Activated CD4-positive, alpha-beta T cell treated with anti-CD3 and anti-CD28 coated beads, Interleukin-2, amount 50 U/mL, for 24 hours (primary cell): ENCODE measurements around the gene RAC3.
"Not testable (repeated sequence)": the region's sequence is repeated elsewhere in the genome, so short reads cannot be mapped to it uniquely, and the experiment has no call there.

Experiments used
- DNase-seq, 2 donors: peaks; one replicate each; pipeline ENCODE4 v3.0.0-alpha.2; 2020; ENCODE audit warnings: low read depth in 1 of 2, low spot score in 1 of 2

Gene RAC3

DNA sequence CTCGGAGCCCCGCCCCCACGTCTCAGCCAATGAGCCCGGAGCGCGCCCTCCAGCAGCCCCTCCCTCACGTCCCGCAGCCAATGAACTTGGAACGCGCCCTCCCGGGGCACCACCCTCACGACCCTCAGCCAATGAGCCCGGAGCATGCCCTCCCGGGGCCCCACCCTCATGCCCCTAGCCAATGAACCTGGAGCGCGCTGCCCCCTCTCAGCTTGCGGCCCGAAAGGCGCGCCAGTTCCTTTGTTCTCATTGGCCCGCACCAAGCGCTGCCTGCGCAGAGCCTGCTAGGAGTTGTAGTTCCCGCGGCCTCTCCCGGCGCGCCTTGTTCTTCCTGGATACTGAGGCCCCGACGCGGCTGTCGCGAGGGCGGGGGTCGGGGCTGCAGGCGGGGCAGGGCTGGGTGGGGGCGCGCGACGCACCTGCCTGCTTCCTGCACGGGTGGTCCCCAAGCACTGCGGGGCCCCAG is 8.5 kb upstream of the RAC3 start, which contains the start of gene LRRC45:
Gene LRRC45 (plus strand): TSS at position 325 of the 466 bp plus-strand sequence. CDS start 339 bp downstream, outside the sequence.
- DNase-seq: peak; percentile 98 to 99

GRCh38 chr17:82023447-82024241 is 7.8 kb upstream of the RAC3 start:
- DNase-seq: peak in 1 of 2 donors; percentile 11

GRCh38 chr17:82024859-82025258 is 6.6 kb upstream of the RAC3 start:
- DNase-seq: no peak

GRCh38 chr17:82025401-82026107 is 5.9 kb upstream of the RAC3 start:
- no peak for DNase-seq

DNA sequence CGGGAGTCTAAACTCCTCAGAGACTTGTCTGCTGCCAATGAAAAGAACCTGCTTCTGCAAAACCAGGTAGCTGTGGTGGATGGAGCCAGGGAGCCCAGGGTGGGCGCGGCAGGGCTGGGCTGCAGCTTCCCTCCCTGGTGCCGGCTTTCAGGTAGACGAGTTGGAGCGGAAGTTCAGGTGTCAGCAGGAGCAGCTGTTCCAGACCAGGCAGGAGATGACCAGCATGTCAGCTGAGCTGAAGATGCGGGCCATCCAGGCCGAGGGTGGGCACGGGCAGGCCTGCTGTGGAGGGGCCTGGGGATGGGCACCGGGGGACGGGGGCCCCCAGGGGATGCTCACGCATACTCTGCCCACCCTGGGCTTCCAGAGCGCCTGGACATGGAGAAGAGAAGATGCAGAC is 3.2 kb upstream of the RAC3 start:
- no peak for DNase-seq

- no peak for DNase-seq
These were observed 2.5 kb upstream of the RAC3 start for GRCh38 chr17:82028966-82029365.

DNA sequence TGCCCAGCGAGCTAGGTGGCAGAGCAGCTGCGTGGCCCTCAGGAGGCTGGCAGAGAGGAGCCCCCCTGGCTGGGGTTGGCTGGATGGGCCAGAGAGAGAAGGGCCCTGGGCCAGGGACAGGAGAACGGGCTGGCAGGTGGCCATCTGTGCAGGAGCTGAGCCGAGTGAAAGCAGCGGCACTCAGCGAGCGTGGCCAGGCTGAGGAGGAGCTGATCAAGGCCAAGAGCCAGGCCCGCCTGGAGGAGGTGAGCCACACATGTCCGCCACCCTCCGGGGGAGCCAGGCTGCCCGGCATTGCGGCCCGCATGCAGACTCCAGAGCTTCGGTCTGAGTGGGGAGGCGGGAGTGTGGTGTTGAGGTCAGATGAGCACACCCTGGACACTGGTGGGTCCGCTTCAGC is 2.1 kb upstream of the RAC3 start:
- no peak for DNase-seq

DNA sequence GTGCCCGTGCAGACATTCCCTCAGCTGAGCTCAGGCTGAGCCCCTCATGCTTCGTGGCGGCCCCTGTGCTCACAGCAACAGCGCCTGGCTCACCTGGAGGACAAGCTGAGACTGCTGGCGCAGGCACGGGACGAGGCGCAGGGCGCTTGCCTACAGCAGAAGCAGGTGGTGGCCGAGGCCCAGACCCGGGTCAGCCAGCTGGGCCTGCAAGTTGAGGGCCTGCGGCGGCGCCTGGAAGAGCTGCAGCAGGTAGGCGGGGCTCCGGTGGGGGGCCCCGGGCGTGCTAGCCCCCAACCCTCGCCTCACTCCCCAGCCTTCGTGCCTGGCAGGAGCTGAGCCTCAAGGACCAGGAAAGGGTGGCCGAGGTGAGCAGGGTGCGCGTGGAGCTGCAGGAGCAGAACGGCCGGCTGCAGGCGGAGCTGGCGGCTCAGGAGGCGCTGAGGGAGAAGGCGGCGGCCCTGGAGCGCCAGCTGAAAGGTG is 1.4 kb upstream of the RAC3 start:
- no peak for DNase-seq

GRCh38 chr17:82030470-82031302 is 792 bp upstream of the RAC3 start:
- DNase-seq: peak; percentile 63 to 72

DNA sequence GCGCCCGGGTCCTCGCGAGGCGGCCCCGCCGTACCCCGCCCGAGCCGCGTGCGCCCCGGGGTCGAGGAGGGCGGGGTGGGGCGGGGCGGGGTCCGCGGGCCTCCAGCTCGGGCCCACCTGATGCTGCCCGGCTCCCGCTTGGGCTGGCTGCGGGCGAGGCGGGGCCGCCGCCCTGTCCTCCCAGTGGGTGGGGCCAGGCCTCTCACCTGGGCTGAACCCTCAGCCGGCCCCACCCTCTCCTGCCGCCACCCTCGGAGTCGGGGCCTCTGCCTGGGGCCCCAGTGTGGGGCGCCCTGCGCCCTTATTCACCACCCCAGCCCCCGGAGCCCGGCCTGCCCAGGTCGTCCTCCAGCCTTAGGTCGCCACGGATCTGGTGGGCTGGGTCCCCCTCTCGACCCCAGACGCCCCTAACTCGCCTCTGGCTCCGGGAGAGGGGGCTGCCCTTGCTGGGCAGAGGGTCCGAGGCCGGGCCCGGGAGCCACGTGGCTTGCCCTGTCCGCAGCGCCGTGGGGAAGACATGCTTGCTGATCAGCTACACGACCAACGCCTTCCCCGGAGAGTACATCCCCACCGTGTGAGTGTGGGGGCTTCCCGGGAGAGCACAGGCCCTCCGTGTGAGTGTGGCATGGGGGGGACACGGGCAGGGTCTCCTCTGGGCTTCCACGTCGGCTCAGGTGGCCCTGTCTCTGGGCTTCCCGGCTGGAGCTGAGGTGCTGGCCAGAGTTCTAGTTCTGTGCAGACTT is 578 bp downstream of the RAC3 start:
- DNase-seq: no peak

- DNase-seq: no peak
These were observed 2.0 kb downstream of the RAC3 start for GRCh38 chr17:82033359-82034085.

DNA sequence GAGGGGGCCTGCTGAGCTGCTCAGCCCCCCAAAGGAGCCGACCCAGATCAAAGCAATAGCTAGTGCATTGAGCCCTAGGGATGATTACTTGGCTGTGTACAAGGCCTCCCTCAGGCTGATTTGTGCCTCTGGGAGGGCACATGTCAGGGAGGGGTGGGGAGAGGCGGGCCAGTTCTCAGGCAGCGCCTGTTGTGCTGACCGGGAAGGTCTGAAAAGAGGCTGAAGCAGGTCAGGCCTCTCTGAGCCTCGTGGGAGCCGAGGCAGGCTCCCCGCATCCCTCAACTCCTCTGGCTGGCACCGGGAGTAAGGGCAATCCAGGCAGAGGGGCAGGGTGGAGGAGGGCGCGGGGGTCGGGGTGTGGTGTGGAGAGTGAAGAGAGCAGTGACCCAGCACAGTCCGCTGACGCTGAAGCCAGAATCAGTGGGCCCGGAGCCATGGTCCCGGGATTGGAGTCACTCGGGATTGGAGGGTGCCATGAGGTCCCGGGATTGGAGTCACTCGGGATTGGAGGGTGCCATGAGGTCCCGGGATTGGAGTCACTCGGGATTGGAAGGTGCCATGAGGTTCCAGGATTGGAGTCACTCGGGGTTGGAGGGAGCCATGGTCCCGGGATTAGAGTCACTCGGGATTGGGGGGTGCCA is 3.0 kb downstream of the RAC3 start:
- no peak for DNase-seq

GRCh38 chr17:82035488-82035887 is 4.0 kb downstream of the RAC3 start:
- DNase-seq: no peak

DNA sequence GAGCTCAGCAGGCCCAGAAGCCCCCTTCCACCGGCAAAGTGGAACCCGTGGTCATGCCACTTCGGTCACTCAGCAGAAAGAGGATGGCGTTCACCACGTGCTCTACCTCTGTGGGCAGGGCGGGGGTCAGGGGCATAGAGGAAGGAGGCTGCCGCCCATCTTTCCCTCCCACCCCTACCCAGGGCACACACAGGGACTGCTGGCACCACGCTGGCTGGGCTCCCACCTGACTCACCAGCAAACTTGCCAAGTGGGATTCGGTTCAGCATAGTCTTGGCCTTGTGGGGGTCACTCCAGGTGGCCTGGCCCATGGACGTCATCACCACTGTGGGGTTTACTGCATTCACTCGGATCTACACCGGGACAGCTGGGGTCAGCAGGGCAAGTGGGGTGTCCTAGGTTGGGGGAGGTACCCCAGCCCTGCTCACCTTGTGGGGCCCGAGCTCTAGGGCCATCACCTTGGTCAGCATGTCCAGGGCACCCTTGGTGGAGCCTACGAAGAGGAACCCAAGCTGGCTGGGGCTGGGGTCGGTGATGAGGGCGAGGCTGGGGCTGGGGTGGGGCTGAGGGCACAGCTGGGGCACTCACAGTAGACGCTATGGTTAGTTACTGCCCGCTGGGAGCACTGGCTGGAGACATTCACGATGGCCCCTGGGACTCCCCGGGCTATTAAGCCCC is 4.6 kb downstream of the RAC3 start:
- DNase-seq: no peak

DNA sequence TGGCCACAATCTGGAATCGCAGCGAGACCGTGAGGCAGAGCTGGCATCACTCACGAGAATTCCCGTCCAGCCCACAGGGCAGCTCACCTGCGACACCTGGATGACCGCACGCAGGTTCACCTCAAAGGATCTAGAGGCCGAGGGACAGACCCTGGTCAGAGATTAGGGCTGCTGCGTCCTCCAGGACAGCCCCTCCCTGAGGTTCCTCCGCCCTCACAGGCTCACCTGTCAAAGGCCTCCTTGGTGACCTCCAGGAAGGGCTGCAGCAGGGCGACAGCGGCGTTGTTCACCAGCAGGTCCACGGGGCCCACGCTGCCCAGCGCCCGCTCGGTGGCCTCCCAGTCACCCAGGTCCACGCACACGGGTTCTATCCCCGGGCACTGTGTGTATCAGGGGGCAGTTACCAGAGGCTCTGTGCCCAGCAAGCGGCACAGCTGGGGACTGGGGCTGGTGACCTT is 5.2 kb downstream of the RAC3 start:
- no peak for DNase-seq

DNA sequence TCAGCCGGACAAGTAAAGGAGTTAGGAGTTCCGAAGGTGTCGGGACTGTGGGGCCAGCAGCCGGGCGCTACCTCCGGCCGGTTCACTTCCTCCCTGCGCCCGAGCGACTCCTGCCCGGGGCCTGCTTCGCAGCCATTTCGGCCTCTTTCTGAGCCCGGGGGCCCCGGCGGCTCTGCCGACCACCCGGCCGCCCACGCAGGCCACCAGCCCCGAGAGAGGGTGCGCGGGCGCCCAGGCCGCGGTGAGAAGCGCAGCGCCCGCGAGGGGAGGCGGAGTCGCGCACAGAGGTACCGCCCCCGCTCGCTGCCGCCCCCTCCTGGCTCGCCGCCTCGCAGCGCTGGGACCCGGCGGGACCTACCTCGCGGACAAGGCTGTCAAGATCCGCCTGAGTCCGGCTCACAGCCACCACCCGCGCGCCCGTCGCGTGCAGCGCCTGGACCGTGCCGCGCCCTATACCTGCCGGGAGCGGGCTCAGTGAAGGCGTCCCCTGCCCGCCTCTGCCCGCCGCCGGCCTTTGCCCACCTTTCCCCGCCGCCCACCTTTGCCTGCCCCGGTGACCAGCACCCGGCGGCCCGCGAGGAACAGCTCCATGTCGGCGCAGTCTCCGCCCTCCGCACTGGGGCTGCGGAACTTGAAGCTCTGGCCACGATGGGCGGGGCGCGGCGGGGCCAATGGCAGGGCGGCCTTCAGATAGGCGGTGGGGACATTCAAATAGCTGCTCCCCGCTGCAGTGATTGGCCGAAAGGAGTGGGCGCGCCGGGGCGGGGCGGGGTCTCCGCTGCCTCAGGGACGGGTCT is 5.8 kb downstream of the RAC3 start, which contains the start of gene DCXR:
Gene DCXR (minus strand): TSS at position 606 of the 797 bp plus-strand sequence. CDS start 15 bp downstream, at position 591.
- peak; percentile 78 to 90 for DNase-seq

DNA sequence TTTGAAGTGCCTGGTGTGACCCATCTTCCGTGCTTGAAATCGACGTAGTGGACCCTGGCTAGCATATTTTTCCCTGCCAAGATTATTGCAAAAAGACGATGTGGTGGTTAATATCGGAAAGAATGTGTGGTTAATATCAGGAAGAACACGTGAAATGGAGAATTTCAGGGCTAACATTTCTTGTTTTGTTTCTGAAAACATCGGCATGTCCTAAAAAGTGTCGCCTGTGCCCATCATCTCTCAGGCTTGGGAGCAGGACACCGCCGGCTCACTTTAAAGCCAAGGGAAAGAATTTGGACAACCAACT is 6.4 kb downstream of the RAC3 start:
- DNase-seq: no peak

- DNase-seq: not testable (repeated sequence)
These were observed 7.4 kb downstream of the RAC3 start for GRCh38 chr17:82038796-82039409.
